CD4-positive, CD25-positive, alpha-beta regulatory T cell (primary cell): Measurements from ENCODE around the gene INPP5F. TPM values are rescaled to one million over a fixed set of nuclear protein-coding genes. Genes with fewer than 3 reads are reported as not detected.
"Not testable (repeated sequence)": the region's sequence is repeated elsewhere in the genome, so short reads cannot be mapped to it uniquely, and the experiment has no call there.

Experiments used
- ATAC-seq, 2 donors: fragments of 150-1000 bp; cut with Tn5 transposase; one replicate each; pipeline ENCODE4 v1.10.0; 2021; ENCODE audit warnings: low read depth in 2 of 2, moderate number of reproducible peaks in 2 of 2, moderate library complexity in 1 of 2
- DNase-seq, 3 donors: peaks; one replicate each; pipeline versions ENCODE4 v3.0.0 to v3.0.0-alpha.2; 2012 to 2022; ENCODE audit warnings: mixed read lengths in 1 of 3
- H3K27ac ChIP-seq: one replicate; pipeline ENCODE4 v1.7.0; 2013; ENCODE audit warnings: mild to moderate bottlenecking, low read length; ENCODE audit not compliant: insufficient read depth, poor library complexity, severe bottlenecking
- H3K27me3 ChIP-seq: one replicate; pipeline ENCODE4 v1.7.0; 2013; ENCODE audit warnings: low read length; ENCODE audit not compliant: control insufficient read depth, insufficient read depth
- H3K36me3 ChIP-seq: one replicate; pipeline ENCODE4 v1.7.0; 2013; ENCODE audit warnings: mild to moderate bottlenecking, low read length, moderate library complexity; ENCODE audit not compliant: control insufficient read depth, insufficient read depth
- H3K4me1 ChIP-seq: 2 replicates; pipeline ENCODE4 v1.7.0; 2013; ENCODE audit warnings: mild to moderate bottlenecking, low read length; ENCODE audit not compliant: insufficient read depth, control insufficient read depth, poor library complexity, severe bottlenecking
- H3K4me3 ChIP-seq: one replicate; pipeline ENCODE4 v1.7.0; 2013; ENCODE audit warnings: low read depth, mild to moderate bottlenecking, low read length, moderate library complexity
- H3K9me3 ChIP-seq, 2 experiments: 1 replicate in 1 of 2; 2 replicates in 1 of 2; pipeline ENCODE4 v1.7.0; 2013; ENCODE audit warnings: low read length in 2 of 2, mild to moderate bottlenecking in 1 of 2, moderate library complexity in 1 of 2; ENCODE audit not compliant: control insufficient read depth in 2 of 2
- H3K27ac Mint-ChIP-seq, 3 donors: one replicate each; pipeline ENCODE4 v1.8.0; 2020 to 2022; ENCODE audit warnings: mild to moderate bottlenecking in 3 of 3, mixed read lengths in 3 of 3, moderate library complexity in 2 of 3
- H3K27me3 Mint-ChIP-seq: one replicate; pipeline ENCODE4 v1.8.0; 2022; ENCODE audit warnings: mild to moderate bottlenecking, mixed read lengths
- H3K36me3 Mint-ChIP-seq: one replicate; pipeline ENCODE4 v1.8.0; 2020; ENCODE audit warnings: mixed read lengths
- H3K4me1 Mint-ChIP-seq, 4 donors: one replicate each; pipeline ENCODE4 v1.8.0; 2020 to 2022; ENCODE audit warnings: mixed read lengths in 4 of 4, mild to moderate bottlenecking in 1 of 4
- H3K4me3 Mint-ChIP-seq, 4 donors: one replicate each; pipeline ENCODE4 v1.8.0; 2020 to 2022; ENCODE audit warnings: mild to moderate bottlenecking in 4 of 4, mixed read lengths in 4 of 4, moderate library complexity in 3 of 4
- H3K9me3 Mint-ChIP-seq, 7 donors: one replicate each; pipeline ENCODE4 v1.8.0; 2020 to 2022; ENCODE audit warnings: mixed read lengths in 7 of 7, mild to moderate bottlenecking in 3 of 7, moderate library complexity in 2 of 7
- polyA plus RNA-seq, 4 donors: library from polyadenylated mRNA; unstranded; fragments of 300-500 nt; fragmentation: Illumina TruSeq; gene quantifications; one replicate each; pipeline ENCODE4 v1.2.3, GENCODE V29; 2021
- total RNA-seq: library from RNA; stranded (reverse); gene quantifications from one replicate; pipeline ENCODE4 v1.2.3, GENCODE V29; 2022

INPP5F gene
- total and polyA plus RNA-seq, 5 donors from 2014 or later: 10.4 to 22.1 (median 11.2) TPM

GRCh38 chr10:119773041-119773440 lies 47.2 kb downstream of the INPP5F start:
- not testable (repeated sequence) for ATAC-seq, H3K4me3 Mint-ChIP-seq, H3K9me3 ChIP-seq, H3K36me3 ChIP-seq, H3K27me3 ChIP-seq, H3K9me3 Mint-ChIP-seq, H3K27me3 Mint-ChIP-seq, H3K4me3 ChIP-seq, H3K27ac ChIP-seq, DNase-seq
- peaks cover 36 to 54% (median 47%) of the 10 kb centered on the region in 4 donors for H3K4me1 Mint-ChIP-seq
- H3K27ac Mint-ChIP-seq: peak overlapping the region in 1 of 3 donors; percentile 87
- H3K4me1 ChIP-seq: peaks cover 14% of the 10 kb centered on the region
- H3K36me3 Mint-ChIP-seq: peaks cover 14% of the 10 kb centered on the region

DNA sequence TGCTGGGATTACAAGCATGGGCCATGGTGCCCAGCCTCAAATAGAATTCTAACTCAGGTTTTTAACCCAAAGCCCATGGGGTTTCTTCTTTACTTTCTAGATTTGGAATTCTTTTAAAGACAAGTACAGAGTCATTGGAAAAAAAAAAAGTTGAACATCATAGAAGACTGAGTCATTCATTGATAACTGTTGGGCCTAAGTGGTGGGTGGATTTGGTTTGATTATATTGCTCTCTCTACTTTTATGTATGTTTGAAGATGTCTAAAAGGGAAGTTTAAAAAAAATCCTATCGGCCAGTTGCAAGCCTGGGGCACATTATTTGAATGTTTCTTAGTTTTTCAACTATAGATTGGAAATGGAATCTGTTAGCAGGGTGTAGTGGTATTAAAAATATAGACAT lies 49.7 kb downstream of the INPP5F start:
- H3K27ac ChIP-seq: no peak overlapping the region
- Mint-ChIP-seq H3K4me3 (no peak overlapping the region), H3K27me3 (no peaks in the 10 kb centered on the region), H3K9me3 (no peaks in the 10 kb centered on the region), H3K27ac (no peak overlapping the region), H3K36me3 (peaks cover 13% of the 10 kb centered on the region), H3K4me1 (peaks cover 23 to 35% (median 26%) of the 10 kb centered on the region in 4 donors)
- DNase-seq: no peak
- H3K4me3 ChIP-seq: no peak overlapping the region
- H3K36me3 ChIP-seq: peaks cover 3% of the 10 kb centered on the region
- H3K9me3 ChIP-seq: no peaks in the 10 kb centered on the region
- H3K4me1 ChIP-seq: no peaks in the 10 kb centered on the region
- ATAC-seq: no peak
- H3K27me3 ChIP-seq: no peaks in the 10 kb centered on the region

- H3K4me3 Mint-ChIP-seq: no peak overlapping the region
- Histone ChIP-seq H3K4me3 (no peak overlapping the region), H3K4me1 (no peaks in the 10 kb centered on the region), H3K36me3 (peaks cover 3% of the 10 kb centered on the region), H3K27ac (no peak overlapping the region), H3K9me3 (no peaks in the 10 kb centered on the region), H3K27me3 (no peaks in the 10 kb centered on the region)
- H3K27me3 Mint-ChIP-seq: no peaks in the 10 kb centered on the region
- peaks cover 16 to 29% (median 24%) of the 10 kb centered on the region in 4 donors for H3K4me1 Mint-ChIP-seq
- peaks cover 18% of the 10 kb centered on the region for H3K36me3 Mint-ChIP-seq
- H3K27ac Mint-ChIP-seq: no peak overlapping the region
- DNase-seq (no peak), ATAC-seq (no peak)
- H3K9me3 Mint-ChIP-seq: no peaks in the 10 kb centered on the region
Measured at GRCh38 chr10:119776536-119776935, 50.7 kb downstream of the INPP5F start.

DNA sequence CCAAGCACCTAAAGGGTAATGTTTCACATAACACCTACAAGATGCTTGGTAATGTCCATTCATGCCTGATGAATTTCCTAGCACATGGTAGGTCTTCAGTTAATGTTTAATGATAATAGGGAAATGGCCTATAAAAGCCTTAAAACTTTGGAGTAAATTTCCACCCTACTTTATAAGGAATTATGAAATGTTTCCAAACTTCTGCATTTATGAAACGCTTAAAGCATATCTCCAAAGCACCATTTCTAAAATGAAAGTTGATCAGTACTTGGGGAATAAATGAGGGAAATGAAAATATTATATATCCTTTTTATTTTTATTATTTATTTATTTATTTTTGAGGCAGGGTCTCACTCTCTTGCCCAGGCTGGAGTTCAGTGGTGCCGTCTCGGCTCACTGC lies 51.8 kb downstream of the INPP5F start:
- Mint-ChIP-seq H3K27ac (no peak overlapping the region), H3K36me3 (peaks cover 23% of the 10 kb centered on the region), H3K9me3 (no peaks in the 10 kb centered on the region), H3K4me3 (no peak overlapping the region), H3K4me1 (peaks cover 15 to 26% (median 23%) of the 10 kb centered on the region in 4 donors), H3K27me3 (no peaks in the 10 kb centered on the region)
- H3K36me3 ChIP-seq: peaks cover 3% of the 10 kb centered on the region
- no peak overlapping the region for H3K27ac ChIP-seq
- no peak for DNase-seq
- H3K9me3 ChIP-seq: no peaks in the 10 kb centered on the region
- H3K4me3 ChIP-seq: no peak overlapping the region
- H3K27me3 ChIP-seq: no peaks in the 10 kb centered on the region
- H3K4me1 ChIP-seq: no peaks in the 10 kb centered on the region
- no peak for ATAC-seq

- no peaks in the 10 kb centered on the region for H3K4me1 ChIP-seq
- H3K27ac ChIP-seq: no peak overlapping the region
- H3K27me3 ChIP-seq: no peaks in the 10 kb centered on the region
- H3K9me3 ChIP-seq: no peaks in the 10 kb centered on the region
- Mint-ChIP-seq H3K27me3 (no peaks in the 10 kb centered on the region), H3K36me3 (peaks cover 23% of the 10 kb centered on the region), H3K4me1 (peaks cover 20 to 27% (median 23%) of the 10 kb centered on the region in 4 donors), H3K9me3 (no peaks in the 10 kb centered on the region), H3K27ac (no peak overlapping the region), H3K4me3 (no peak overlapping the region)
- DNase-seq: no peak
- no peak for ATAC-seq
- peaks cover 3% of the 10 kb centered on the region for H3K36me3 ChIP-seq
- no peak overlapping the region for H3K4me3 ChIP-seq
Measured at GRCh38 chr10:119778776-119779445, 53.1 kb downstream of the INPP5F start.

DNA sequence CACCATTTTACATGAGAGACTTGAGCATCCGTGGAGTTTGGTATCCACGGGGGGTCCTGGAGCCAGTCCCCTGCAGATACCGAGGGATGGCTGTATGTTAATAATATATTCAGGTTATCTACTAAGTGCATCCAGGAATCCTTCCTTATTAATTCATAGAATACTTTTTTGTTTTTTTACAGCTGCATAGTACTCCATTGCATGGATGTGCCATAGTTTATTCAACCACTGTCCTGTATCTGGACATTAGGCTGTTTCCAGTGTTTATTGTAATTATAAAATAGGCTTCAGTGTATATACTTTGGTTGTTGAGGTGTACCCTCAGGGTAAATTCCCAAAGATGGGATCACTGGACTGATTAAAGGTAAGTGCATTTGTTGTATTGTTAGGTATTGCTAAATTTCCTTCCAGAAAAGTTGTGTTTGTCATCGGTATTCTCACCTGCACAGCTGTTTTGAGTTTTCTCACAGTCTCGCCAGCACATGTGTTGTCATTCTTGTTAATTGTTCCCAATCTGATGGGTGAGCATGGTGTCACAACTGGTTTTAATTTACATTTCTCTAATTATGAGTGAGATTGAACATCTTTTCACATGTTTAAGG lies 55.1 kb downstream of the INPP5F start:
- peaks cover 13 to 33% (median 24%) of the 10 kb centered on the region in 4 donors for H3K4me1 Mint-ChIP-seq
- no peaks in the 10 kb centered on the region for H3K9me3 Mint-ChIP-seq
- Histone ChIP-seq H3K27me3 (no peaks in the 10 kb centered on the region), H3K4me3 (no peak overlapping the region), H3K27ac (no peak overlapping the region), H3K36me3 (peaks cover 5% of the 10 kb centered on the region), H3K9me3 (no peaks in the 10 kb centered on the region), H3K4me1 (peaks cover 9% of the 10 kb centered on the region)
- no peak overlapping the region for H3K4me3 Mint-ChIP-seq
- no peaks in the 10 kb centered on the region for H3K27me3 Mint-ChIP-seq
- ATAC-seq (no peak), DNase-seq (no peak)
- peaks cover 20% of the 10 kb centered on the region for H3K36me3 Mint-ChIP-seq
- peak overlapping the region in 1 of 3 donors; percentile 17 for H3K27ac Mint-ChIP-seq

DNA sequence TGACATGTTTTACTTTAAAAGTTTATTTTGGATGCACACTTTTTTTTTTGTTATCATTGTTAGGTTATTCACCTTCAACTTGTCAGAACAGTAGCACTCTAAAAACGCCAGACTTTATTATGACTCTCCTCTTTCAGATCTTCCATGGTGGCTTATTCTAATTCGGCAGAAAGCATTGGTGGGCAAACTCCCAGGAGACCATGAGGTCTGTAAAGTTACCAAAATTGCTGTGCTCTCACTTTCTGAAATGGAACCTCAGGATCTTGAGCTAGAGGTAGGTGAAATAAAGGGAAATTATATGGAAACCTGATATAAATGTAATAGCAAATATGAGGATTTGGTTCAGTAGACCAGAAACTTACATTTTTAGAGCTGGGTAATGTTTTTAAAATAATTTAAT lies 55.6 kb downstream of the INPP5F start:
- no peak overlapping the region for H3K4me3 Mint-ChIP-seq
- Histone ChIP-seq H3K4me3 (no peak overlapping the region), H3K27ac (no peak overlapping the region), H3K4me1 (peaks cover 9% of the 10 kb centered on the region), H3K27me3 (no peaks in the 10 kb centered on the region), H3K36me3 (peaks cover 7% of the 10 kb centered on the region), H3K9me3 (no peaks in the 10 kb centered on the region)
- peaks cover 20% of the 10 kb centered on the region for H3K36me3 Mint-ChIP-seq
- H3K27me3 Mint-ChIP-seq: no peaks in the 10 kb centered on the region
- no peaks in the 10 kb centered on the region for H3K9me3 Mint-ChIP-seq
- peaks cover 13 to 35% (median 26%) of the 10 kb centered on the region in 4 donors for H3K4me1 Mint-ChIP-seq
- DNase-seq (no peak), ATAC-seq (no peak)
- peak overlapping the region in 1 of 3 donors; percentile 17 for H3K27ac Mint-ChIP-seq
